HG02642 (cell line): ENCODE results near the gene C1orf122.

Experiments used
- ATAC-seq: cut with Tn5 transposase; IDR thresholded peaks from one replicate; pipeline ENCODE4 v1.9.1; 2021; ENCODE audit warnings: mild to moderate bottlenecking; ENCODE audit not compliant: unreplicated experiment, poor library complexity

C1orf122 gene

GRCh38 chr1:37795340-37796125 is 12.1 kb upstream of the C1orf122 start:
- ATAC-seq: no peak

- ATAC-seq: no peak
Observed at GRCh38 chr1:37797750-37798345, 9.7 kb upstream of the C1orf122 start.

- ATAC-seq: no peak
Observed at GRCh38 chr1:37802439-37802838, 5.2 kb upstream of the C1orf122 start.

GRCh38 chr1:37807220-37807554 is 403 bp upstream of the C1orf122 start:
- ATAC-seq: no peak

- ATAC-seq: peak; percentile 39
Observed at GRCh38 chr1:37808369-37809319, 1.1 kb downstream of the C1orf122 start.

GRCh38 chr1:37809942-37810341 is 2.4 kb downstream of the C1orf122 start:
- ATAC-seq: no peak

- no peak for ATAC-seq
Observed at GRCh38 chr1:37811027-37811655, 3.6 kb downstream of the C1orf122 start.

GRCh38 chr1:37813529-37814145 is 6.0 kb downstream of the C1orf122 start:
- ATAC-seq: no peak

- no peak for ATAC-seq
Observed at GRCh38 chr1:37814252-37814651, 6.7 kb downstream of the C1orf122 start.

GRCh38 chr1:37817481-37817880 is 9.9 kb downstream of the C1orf122 start:
- no peak for ATAC-seq

GRCh38 chr1:37821481-37821880 is 13.9 kb downstream of the C1orf122 start:
- no peak for ATAC-seq

GRCh38 chr1:37822906-37823815 is 15.6 kb downstream of the C1orf122 start:
- no peak for ATAC-seq

- ATAC-seq: no peak
Observed at GRCh38 chr1:37824001-37824400, 16.4 kb downstream of the C1orf122 start.

- no peak for ATAC-seq
Observed at GRCh38 chr1:37825506-37825905, 17.9 kb downstream of the C1orf122 start.

- ATAC-seq: no peak
Observed at GRCh38 chr1:37828410-37829074, 21.0 kb downstream of the C1orf122 start.

GRCh38 chr1:37831109-37831508 is 23.5 kb downstream of the C1orf122 start:
- ATAC-seq: no peak

GRCh38 chr1:37831809-37832208 is 24.2 kb downstream of the C1orf122 start:
- no peak for ATAC-seq

- no peak for ATAC-seq
Observed at GRCh38 chr1:37836788-37837187, 29.2 kb downstream of the C1orf122 start.

- no peak for ATAC-seq
Observed at GRCh38 chr1:37839676-37840075, 32.1 kb downstream of the C1orf122 start.
